Adrenal gland (tissue), 5 donors: ENCODE results near the gene RAB9B.

Experiments used
- CTCF ChIP-seq, 6 experiments: fragments of 450-650 bp in 4 of 6; fragments of 200-600 bp in 2 of 6; sonication (generic) in 1 of 6; IDR thresholded peaks; 1 replicate in 5 of 6; 2 replicates in 1 of 6; pipeline versions ENCODE4 v1.5.1 to v1.8.0; 2016 to 2021; ENCODE audit warnings: antibody characterized with exemption in 6 of 6, mild to moderate bottlenecking in 2 of 6, moderate library complexity in 1 of 6
- POLR2A ChIP-seq, 2 donors: fragments of 450-650 bp; IDR thresholded peaks; one replicate each; pipeline ENCODE4 v1.6.1; 2017; ENCODE audit warnings: antibody characterized with exemption in 2 of 2, mild to moderate bottlenecking in 2 of 2, moderate library complexity in 1 of 2
- donor health status: DM: no; HTN: no; CAD: no.

GRCh38 chrX:103780336-103781061 lies 51.6 kb downstream of the RAB9B start:
- no peak for TF ChIP-seq CTCF (IDR thresholded peaks at IDR 0.05)
- no peak for TF ChIP-seq POLR2A (IDR thresholded peaks at IDR 0.05)
